ENCODE measurements around the gene SSC5D.
"Not testable (repeated sequence)": the region's sequence is repeated elsewhere in the genome, so short reads cannot be mapped to it uniquely, and the experiment has no call there.

Gene SSC5D

DNA sequence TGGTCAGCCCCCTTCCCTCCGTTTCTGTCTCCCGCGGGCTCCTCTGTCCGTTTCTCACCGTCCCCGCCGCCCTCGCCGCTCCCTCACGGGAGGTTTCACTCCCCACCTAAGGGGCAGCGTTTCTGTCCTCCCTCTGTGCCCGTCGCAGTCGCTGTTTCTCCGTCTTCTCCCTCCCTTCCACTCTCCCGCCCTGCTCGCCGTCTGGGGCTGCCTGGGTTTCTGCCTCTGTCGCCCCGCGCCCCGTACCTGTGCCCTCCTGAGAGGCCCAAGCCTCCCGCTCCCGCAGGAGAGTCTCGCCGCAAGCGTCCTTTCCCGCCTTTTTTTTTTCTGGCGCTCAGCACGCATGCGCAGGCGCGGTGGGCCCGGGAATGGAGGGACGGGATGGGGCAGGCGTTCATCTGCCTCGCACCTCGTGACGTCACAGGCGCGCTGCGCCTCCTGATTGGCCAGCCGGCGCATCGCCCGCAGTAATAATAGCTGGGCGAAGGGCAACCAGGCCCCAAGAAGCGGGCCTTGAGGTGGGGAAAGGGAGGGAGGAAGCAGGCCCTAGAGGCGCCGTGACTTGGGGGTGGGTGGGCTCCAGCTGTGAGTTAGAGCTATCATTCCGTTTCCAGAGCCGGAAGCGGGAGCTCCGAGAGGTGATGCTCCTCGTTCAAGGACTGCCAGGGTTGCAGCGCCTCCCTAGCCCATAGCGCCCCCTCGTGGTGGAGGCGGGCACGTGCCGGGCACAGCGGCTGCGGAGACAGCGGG is 15.4 kb downstream of the SSC5D start:
- peak; percentile 81 to 82 for DNase-seq (ENCODE audit: low read depth in 2 of 2)

DNA sequence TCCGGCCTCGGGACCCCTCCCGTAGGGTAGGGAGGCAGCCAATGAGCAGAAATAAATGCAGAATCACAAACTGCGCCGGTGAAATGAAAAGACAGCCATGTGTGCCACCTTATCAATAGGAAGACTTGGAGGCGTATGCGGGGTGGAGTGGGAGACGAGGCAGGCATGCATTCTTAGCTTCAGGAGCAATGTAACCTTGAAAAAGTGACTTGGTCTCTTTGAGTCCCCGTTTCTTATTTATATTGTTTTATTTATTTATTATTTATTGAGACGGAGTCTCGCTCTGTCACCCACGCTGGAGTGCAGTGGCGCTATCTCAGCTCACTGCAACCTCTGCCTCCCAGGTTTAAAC is 16.0 kb downstream of the SSC5D start:
- DNase-seq (ENCODE audit: low read depth in 2 of 2): no peak

DNA sequence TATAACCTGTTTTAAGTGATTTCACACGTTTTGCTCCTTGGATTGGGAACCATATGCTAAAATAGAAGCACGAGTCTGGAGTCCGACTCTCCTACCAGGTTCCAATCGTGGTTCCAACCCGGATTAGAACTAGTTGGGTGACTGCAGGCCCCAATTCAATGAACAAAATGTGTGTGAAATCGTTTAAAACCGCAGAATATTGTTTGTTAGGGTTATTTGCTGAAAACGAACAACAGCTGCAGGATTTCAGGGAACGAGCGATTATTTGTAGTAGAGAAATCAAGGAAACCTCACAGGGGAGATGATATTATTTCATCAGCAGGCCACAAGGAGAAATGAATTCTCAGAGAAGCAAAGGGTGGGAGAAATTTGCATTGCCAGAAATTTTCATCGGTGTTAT is 16.7 kb downstream of the SSC5D start:
- DNase-seq (ENCODE audit: low read depth in 2 of 2): no peak

DNA sequence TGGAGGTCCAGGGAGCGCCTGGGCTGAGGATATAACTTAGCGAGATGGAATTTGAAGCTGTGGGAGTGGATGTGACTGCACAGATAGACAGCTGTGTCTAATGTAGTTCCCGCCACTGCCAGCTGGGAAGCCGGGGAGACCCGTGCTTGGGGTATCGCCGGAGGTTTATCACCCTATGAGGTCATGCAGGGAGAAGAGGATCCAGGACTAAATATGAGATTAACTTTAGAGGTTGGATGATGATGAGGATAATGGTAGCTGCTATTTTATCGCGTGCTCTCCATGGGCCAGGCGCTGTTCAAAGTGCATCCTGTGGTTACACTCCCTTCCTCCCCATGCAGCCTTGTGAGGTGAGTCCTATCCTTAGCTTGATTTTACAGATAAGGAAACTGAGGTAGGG is 19.9 kb downstream of the SSC5D start:
- DNase-seq (ENCODE audit: low read depth in 2 of 2): no peak

DNA sequence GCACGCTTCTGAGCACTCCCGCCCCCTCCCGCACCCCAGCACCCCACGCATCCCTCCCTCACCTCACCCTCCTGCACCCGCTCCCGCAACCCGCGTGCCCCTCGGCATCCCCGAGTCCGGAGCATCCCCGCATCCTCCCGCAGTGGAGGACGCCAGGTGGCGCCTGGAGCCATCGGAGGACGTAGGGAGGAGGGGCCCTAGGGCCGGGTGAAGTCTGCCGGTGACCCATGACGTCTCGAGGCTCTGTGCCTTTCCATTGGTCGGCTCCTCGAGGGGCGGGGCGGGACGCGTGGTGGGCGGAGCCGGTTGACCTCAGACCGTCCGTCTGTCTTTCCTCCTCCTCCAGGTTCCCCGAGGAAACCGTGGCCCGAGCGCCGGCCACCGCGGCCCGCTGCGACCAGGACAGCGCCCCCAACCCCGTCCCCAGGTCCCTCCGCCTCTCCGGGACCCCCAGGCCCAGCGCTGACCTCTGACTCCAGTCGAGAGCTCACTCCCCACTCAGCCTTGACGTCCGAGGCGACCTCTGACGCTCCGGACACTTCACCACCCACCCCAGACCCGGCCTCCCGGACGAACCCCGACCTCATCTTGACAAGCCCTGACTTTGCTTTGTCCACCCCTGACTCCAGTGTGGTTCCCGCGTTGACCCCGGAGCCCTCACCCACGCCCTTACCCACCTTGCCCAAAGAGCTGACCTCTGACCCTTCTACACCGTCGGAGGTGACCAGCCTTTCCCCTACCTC is 28.8 kb downstream of the SSC5D start:
- DNase-seq (ENCODE audit: low read depth in 2 of 2): peak; percentile 79 to 80

- peak in 1 of 2 experiments; percentile 32 for DNase-seq (ENCODE audit: low read depth in 2 of 2)
Measured at GRCh38 chr19:55519451-55520311, 31.4 kb downstream of the SSC5D start.

- no peak for DNase-seq (ENCODE audit: low read depth in 2 of 2)
Measured at GRCh38 chr19:55520691-55521292, 32.6 kb downstream of the SSC5D start.

GRCh38 chr19:55525289-55526101 is 37.3 kb downstream of the SSC5D start:
- DNase-seq (ENCODE audit: low read depth in 2 of 2): no peak

DNA sequence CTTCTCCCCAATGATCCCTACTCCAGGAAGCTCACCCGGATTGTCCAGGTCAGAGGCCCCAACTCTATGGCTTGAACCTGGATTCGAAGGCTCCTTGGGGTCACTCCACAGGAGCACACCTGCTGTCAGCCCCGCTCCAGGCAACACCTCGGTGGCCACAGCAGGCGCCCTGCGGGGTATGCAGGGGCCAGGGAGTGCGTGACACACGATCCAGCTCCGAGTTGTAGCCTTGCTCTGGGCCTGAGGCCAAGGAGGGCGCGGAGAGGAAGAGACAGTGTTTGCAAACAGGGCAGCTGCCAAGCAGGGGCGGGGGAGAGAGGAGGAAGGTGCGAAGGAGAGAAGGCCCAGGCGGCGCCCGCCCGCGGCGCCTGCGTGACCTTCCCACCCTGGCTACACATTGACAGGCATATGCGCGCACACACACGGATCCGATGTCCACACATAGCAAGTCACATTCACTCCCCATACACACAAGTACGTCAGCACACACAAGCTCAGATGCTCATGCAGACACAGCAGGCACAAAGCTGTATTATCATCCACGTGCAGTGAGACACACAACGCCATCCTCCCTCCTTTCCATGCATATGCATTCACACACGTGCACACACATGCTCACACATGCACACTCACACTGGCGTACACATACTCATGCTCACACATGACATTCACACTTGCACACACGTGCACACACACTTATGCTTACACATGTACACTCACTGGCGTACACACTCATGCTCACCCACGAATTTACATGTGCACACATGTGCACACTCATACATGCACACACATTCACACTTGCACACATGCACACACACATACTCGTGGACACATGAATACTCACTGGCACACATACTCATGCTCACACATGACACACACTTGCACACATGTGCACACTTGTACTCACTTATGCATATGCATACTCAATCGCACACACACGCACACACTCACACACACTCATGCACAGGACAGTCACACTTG is 38.3 kb downstream of the SSC5D start:
- DNase-seq (ENCODE audit: low read depth in 2 of 2): no peak

- no peak for DNase-seq (ENCODE audit: low read depth in 2 of 2)
Measured at GRCh38 chr19:55527197-55528029, 39.2 kb downstream of the SSC5D start.

DNA sequence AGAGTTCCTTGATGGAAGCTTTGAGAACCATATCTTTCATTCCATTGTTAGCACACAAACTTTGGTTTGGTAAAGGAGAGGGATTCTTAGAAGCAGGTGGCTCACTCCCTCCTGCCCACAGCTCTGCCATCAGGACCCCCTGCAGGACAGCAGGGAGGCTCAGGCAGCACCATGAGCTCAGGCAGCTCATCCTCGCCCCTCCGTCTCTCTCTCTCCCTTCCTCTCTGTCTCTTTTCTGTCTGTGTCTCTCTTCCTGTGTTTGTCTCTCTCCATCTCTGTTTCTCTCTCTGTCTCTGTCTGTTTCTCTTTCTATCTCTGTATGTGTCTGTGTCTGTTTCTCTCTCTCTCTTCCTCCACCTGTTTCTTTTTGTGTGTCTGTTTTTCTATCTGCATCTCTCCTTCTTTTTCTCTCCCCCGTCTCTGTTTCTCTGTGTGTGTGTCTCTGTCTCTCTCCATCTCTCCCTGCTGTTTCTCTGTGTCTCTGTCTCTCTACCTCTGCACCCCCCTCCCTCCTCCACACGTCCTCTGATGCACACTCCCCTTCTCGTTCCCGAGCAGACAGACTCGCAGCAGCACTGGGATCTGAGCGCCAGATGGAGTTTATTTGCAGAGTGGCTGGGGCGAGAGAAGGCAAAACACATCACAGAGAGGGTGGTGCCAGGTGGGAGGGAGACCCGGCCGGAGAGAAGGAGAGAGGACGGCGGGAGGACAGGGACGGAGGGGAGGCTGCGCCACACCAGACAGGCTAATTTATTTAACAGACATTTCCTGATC is 40.0 kb downstream of the SSC5D start:
- no peak for DNase-seq (ENCODE audit: low read depth in 2 of 2)

GRCh38 chr19:55529636-55530234 is 41.5 kb downstream of the SSC5D start:
- no peak for DNase-seq (ENCODE audit: low read depth in 2 of 2)

GRCh38 chr19:55530996-55531395 is 42.8 kb downstream of the SSC5D start:
- no peak for DNase-seq (ENCODE audit: low read depth in 2 of 2)

- not testable (repeated sequence) for DNase-seq (ENCODE audit: low read depth in 2 of 2)
Measured at GRCh38 chr19:55534280-55534679, 46.0 kb downstream of the SSC5D start.

- DNase-seq (ENCODE audit: low read depth in 2 of 2): no peak
Measured at GRCh38 chr19:55535173-55535964, 47.1 kb downstream of the SSC5D start.

- DNase-seq (ENCODE audit: low read depth in 2 of 2): no peak
Measured at GRCh38 chr19:55535965-55536350, 47.7 kb downstream of the SSC5D start.

DNA sequence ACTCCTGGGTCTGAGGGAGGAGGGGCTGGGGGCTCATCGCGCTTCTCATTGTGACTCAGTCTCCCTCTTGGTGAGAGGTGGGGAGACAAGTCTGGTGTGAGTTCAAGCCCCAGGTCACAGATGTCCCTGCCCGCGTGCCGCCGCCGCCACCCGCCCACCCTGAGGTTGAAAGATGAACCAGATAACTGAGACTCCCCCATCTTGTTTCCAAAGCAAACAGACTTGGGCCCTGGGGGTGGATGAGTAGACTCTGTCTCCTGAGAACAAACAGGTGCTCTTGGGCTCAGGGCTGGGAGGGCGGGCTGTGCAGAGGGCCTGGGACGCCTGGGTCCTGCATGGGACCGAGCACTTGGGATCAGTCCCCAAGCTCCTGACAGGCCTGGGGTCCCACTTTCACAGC is 48.1 kb downstream of the SSC5D start:
- no peak for DNase-seq (ENCODE audit: low read depth in 2 of 2)
